Esophagus mucosa (tissue), 1 donor: ENCODE measurements around the gene PMM2. TPM values are rescaled to one million over a fixed set of nuclear protein-coding genes. Genes with fewer than 3 reads are reported as not detected.
A peak's percentile ranks its signal among the peaks of the same experiment; 100 is the strongest.
"Not testable (repeated sequence)": the region's sequence is repeated elsewhere in the genome, so short reads cannot be mapped to it uniquely, and the experiment has no call there.

Source experiments
- ATAC-seq: fragments of 200-7000 bp; cut with Tn5 transposase; one replicate; pipeline ENCODE4 v1.9.1; 2020
- total RNA-seq: library from RNA; stranded (reverse); gene quantifications from one replicate; pipeline ENCODE4 v1.2.4, GENCODE V29; 2023
- donor health status: DM: yes; HTN: yes; CAD: no.

Gene PMM2
- total RNA-seq, 1 donor from 2014 or later: 35.2 TPM

DNA sequence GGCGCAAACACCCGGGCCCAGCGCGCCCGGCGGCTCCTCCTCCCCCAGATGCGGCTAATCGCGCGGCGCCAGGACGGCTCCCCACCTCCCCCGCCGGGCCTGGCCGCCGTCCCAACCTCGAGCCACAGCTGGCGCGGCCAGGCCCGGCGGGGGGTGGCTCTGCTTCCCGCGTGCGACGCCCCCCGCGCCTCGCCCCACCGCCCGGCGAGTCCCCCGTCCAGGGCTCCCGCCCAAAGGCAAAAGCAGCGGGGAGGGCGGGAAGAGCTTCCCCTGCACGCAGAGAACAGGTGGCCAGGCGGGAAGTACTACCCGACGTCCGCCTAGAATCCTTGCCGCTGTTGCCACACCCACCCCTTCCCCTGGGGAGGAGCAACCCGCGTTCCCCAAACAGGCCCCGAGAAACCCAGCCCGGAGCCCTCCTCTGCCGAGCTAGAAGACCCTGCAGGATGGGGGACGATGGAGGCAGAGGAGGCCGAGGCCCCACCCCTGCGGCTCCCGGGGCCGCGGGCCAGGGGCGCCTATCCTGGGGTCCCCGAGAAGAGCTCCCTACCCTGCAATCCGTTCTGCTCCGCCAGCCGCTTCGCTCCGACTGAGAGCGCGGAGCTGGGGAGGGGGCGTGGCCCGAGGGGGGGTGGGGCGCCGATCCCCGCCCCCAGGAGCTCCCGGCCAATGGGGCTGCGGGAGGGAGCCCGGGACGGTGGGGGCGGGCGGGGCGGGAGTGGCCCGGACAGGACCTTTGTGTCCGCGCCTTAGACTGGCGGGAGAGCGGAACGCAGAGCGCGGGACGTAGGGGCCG lies 71.0 kb downstream of the PMM2 start, which contains the start of gene CARHSP1:
Gene CARHSP1, minus strand, starts transcription at position 591 of the 796 bp plus-strand sequence. CDS start 9,678 bp downstream, outside the sequence.
- ATAC-seq: peak; percentile 86

- ATAC-seq: no peak
Observed at GRCh38 chr16:8869212-8869987, 71.8 kb downstream of the PMM2 start.

GRCh38 chr16:8869988-8870241 lies 72.3 kb downstream of the PMM2 start:
- ATAC-seq: not testable (repeated sequence)

- ATAC-seq: no peak
Observed at GRCh38 chr16:8872071-8872470, 74.4 kb downstream of the PMM2 start.

DNA sequence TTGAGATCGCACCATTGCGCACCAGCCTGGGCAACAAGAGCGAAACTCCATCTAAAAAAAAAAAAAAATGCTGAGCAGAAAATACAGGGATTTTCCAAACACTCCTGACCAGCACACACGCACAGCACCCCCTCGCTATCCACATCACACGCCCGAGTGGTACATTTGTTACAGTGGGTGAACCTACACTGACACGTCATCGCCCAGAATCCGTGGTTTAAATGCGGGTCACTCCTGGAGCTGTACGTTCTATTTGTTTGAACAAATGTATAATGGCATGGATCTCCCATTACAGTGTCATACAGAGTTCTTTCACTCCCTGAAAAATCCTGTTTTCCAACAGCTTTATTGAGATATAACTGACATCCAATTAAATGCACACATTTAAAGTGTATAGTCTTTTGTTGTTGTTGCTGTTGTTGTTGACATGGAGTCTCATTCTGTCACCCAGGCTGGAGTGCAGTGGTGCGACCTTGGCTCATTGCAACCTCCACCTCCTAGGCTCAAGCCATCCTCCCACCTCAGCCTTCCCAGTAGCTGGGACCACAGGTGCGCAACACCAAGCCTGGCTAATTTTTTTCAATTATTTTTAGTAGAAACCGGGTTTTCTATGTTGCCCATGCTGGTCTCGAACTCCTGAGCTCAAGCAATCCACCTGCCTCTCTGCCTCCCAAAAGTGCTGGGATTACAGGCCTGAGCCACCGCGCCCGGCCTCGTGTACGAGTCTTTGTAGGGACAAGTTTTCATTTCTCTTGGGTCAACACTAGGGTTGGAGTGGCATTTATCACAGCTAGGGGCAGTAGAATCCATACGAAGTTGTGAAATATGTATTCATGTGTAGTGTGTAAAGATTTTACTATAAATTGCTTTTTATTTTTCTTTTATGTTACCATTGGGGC lies 75.6 kb downstream of the PMM2 start:
- ATAC-seq: no peak

- not testable (repeated sequence) for ATAC-seq
Observed at GRCh38 chr16:8873866-8874195, 76.2 kb downstream of the PMM2 start.

DNA sequence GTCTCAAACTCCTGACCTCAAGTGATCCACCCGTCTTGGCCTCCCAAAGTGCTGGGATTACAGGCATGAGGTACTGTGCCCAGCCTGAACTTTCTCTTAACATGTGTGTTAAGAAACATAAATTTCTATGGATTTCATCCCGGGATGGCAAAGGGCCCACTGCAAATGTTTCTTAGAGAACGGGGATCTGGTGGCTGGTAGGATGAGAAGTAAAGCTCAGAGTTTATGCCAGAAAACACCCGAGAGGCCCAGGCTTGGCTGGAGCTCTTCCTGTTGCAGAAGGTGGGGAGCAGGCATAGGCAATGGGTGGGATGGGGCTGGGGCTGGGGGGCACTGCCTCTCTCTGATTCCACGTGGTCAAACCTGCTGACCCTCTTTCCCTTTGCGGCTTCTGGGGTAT lies 76.7 kb downstream of the PMM2 start:
- ATAC-seq: no peak

DNA sequence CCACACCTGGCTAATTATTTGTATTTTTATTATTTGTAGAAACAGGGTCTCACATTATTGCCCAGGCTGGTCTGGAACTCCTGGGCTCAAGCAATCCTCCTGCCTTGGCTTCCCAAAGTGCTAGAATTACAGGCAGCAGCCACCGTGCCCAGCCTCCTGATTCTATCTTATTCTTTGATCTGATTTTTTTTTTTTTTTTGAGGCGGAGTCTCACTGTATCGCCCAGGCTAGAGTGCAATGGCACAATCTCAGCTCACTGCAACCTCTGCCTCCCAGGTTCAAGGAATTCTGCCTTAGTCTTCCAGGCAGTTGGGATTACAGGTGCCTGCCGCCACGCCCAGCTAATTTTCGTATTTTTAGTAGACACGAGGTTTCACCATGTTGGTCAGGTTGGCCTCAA lies 77.7 kb downstream of the PMM2 start:
- not testable (repeated sequence) for ATAC-seq

DNA sequence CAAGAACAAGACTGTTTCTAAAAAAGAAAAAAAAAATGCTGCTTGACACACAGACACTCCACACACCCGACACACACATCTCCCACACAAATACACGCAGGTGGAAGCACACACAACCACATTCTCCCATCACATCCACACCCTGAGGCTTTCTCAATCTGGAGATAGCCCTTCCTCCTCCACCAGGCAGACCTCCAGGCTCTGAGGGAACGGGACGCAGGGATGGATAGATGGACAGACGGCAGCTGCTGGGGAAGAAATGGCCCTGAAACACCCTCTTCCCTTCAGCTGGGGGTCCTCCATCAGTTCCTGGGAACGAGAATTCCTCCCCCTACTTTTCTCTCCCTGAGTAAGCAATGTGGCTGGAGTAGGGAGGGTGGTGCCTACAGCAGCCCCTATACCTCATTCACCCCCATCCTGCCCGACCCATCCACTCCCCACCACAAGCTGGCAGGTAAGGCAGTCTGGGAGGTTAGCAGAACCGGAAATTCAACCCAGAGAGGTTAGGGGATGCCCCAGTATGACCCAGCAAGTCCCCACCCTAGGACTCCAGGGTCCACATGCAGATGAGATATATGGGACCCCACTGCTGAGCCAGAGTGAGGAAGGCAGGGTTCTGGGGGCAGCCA lies 80.4 kb downstream of the PMM2 start:
- ATAC-seq: peak; percentile 81

GRCh38 chr16:8878523-8878911 lies 80.9 kb downstream of the PMM2 start:
- peak; percentile 68 for ATAC-seq

- no peak for ATAC-seq
Observed at GRCh38 chr16:8880839-8881510, 83.3 kb downstream of the PMM2 start.

- no peak for ATAC-seq
Observed at GRCh38 chr16:8882041-8882617, 84.5 kb downstream of the PMM2 start, which contains the start of gene LITAFD. Gene LITAFD (plus strand): TSS chr16:8882351. CDS start chr16:8884356, 2,005 bp downstream.

DNA sequence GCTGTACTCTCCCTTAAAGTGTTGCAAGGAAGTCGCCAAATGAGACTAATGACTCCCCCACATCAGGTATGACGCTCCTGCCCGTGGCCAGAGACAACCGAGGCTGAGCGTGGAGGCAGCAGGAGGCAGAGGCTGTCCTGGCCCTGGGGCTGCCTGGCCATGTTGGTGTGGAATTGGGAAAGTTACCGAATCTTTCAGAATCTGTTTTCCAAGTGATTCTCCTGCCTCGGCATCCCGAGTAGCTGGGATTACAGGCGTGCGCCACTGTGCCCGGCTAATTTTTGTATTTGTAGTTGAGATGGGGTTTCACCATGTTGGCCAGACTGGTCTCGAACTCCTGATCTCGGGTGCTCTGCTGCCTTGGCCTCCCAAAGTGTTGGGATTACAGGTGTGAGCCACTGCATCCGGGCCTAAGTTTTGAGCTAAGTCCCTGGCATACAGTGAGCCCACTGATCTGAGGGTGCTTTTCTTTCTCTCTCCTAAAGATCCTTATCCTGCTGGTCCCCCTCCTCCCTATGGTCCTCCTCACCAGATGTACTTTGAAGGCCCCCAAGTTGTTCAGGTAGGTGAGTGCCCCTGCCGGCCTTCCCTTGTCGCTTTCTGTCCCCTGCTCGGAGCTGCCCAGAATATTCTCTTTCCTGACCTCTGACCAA lies 85.2 kb downstream of the PMM2 start:
- no peak for ATAC-seq

GRCh38 chr16:8885674-8886592 lies 88.3 kb downstream of the PMM2 start:
- peak; percentile 40 for ATAC-seq

DNA sequence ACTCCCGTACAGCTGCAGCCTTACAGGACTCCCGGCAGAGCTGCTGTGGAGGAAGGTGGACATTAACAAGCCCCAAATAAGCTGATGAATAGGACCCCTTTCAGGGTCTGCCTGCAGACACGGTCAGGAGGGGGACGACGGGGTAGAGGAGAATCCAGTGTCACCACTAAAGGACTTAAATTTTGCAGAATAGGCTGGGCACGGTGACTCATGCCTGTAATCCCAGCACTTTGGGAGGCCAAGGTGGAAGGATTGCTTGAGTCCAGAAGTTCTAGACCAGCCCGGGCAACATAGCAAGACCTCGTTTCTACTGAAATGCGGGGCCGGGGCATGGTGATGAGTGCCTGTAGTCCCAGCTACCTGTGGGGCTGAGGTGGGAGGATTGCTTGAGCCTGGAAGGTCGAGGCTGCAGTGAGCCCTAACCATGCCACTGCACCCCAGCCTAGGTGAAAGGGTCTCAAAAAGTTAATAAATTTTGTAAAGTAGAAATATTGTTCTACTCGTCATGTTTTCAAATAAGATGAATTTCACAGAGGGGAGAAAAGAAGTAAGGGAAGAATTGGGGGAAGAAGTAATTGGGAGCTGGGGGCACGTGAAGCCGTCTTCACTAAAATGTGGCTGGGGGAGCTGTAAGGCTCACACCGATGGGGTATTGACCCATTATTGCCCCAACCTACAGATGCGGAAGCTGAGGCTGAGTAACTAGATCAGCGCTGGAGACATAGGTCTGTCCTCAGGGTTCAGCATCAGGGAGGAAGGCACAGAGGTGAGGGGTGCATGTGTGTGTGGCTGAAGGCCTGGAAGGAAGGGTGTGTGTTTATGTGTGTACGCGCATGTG lies 89.2 kb downstream of the PMM2 start:
- no peak for ATAC-seq

DNA sequence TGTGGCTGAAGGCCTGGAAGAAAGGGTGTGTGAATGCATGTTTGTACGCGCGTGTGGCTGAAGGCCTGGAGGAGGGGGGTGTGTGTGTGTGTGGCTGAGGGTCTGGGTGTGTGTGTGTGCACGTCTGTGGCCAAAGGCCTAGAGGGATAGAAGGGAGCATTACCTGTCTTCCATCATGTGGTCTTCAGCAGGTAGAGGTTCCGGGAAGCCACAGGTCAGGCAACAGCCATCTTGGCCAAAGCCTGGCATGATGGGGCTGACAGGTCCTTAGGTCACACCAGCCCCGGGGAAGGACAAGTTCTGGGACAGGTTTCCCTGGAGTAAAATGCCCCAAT lies 89.8 kb downstream of the PMM2 start:
- no peak for ATAC-seq

DNA sequence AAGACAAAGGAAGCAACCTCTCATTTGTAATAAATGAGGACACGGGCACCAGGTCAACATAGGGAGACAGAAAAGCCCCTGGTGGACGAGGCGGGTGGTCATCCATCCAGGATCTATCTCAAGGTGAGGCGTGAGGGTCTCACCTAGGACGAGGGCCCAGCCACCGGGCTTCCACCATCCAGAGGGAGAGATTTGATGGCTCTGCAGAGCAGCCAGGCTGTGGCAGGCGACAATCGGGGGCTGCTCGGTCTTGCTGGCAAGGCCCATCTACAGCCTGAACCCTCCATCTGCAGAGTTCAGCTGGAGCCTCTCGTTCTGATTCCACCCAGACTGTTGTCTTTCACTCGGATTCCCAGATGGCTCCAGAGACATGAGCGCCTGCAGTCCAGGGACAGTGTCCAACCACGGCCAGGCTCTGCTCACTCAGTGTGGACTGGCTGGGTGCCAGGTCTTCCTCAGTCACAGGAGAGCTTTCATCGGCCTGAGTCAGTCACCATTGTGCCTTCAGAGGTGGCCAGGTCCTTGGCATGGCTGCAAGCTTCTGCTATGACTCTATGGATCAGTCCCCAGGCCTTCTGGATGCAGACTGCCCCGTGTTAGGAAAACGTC lies 90.4 kb downstream of the PMM2 start:
- no peak for ATAC-seq
